GM12873 (cell line): ENCODE measurements around the gene IQUB.

Experiments
- TF ChIP-seq, protein P1 (sequence below): IDR thresholded peaks from 2 replicates; pipeline ENCODE4 v1.5.1; 2012; ENCODE audit warnings: low read depth, mild to moderate bottlenecking, moderate library complexity, low read length, control low read depth; ENCODE audit not compliant: insufficient read depth; ENCODE audit errors: missing control alignments

IQUB gene

DNA sequence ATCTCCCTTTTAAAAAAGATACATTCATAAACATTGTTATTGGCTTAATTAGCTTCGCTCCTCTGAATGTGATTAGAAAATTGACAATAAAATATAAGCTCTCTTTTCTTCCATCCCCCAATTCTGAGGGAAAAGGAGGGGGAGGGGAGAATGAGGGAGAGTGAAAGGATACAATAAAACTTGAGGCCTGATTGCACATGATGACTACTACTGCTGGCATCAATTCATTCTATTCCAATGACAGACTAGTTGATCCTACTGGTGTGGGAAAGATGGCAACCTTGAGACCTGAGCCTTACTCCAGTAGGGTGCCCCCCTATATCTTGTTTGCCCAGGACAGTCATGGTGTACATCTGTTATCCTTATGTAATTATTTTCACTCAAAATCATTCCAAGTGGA is 4.5 kb upstream of the IQUB start:
- TF ChIP-seq, protein P1, sequence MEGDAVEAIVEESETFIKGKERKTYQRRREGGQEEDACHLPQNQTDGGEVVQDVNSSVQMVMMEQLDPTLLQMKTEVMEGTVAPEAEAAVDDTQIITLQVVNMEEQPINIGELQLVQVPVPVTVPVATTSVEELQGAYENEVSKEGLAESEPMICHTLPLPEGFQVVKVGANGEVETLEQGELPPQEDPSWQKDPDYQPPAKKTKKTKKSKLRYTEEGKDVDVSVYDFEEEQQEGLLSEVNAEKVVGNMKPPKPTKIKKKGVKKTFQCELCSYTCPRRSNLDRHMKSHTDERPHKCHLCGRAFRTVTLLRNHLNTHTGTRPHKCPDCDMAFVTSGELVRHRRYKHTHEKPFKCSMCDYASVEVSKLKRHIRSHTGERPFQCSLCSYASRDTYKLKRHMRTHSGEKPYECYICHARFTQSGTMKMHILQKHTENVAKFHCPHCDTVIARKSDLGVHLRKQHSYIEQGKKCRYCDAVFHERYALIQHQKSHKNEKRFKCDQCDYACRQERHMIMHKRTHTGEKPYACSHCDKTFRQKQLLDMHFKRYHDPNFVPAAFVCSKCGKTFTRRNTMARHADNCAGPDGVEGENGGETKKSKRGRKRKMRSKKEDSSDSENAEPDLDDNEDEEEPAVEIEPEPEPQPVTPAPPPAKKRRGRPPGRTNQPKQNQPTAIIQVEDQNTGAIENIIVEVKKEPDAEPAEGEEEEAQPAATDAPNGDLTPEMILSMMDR: no peak

DNA sequence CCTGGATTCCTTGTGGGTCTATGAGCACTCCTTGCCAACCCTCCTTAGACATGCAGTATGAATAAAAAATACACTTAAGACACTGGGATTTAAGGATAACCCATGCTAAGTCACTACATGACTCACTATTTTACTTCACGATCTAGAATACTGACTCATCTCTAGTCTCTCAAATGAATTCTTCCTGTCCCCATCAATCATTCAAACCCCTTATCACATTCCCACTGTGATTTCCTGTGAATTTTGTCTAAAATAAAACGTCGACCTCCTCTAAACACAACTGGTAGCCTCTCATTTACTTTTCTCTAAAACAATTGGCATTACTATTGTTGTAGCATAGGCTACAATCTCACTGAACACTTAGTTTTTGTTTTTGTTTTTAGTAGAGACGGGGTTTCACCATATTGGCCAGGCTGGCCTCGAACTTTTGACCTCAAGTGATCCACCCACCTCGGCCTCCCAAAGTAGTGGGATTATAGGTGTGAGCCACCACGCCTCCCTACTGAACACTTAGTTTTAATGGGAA is 3.9 kb upstream of the IQUB start:
- TF ChIP-seq, protein P1: no peak

DNA sequence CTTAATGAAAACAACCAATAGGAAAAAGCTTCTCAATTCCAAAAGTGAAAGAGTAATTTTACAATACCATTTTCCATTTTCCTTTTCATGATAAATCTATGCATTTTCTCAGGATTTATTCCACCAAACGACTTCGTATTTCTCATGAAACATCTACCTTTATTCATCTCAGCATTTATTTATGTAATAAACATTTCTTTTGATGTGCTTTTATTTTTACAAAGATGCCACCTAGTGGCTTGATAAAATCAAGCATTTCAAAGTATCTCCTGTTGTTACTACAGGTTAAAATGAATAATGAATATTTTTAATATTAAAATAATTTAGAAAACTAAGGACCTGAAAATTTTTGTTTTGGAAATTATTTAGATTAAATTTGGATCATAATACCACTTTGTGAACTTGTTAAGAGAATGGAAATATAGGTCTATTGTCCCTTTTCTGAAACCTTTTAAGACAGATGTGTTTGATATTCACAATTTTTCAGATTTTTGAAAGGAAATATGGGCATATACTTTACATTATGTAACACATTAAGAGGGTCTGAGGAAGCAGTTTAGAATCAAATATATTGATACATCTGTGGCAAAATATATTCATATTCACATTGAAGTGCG is 2.7 kb upstream of the IQUB start:
- TF ChIP-seq, protein P1: peak; percentile 26

DNA sequence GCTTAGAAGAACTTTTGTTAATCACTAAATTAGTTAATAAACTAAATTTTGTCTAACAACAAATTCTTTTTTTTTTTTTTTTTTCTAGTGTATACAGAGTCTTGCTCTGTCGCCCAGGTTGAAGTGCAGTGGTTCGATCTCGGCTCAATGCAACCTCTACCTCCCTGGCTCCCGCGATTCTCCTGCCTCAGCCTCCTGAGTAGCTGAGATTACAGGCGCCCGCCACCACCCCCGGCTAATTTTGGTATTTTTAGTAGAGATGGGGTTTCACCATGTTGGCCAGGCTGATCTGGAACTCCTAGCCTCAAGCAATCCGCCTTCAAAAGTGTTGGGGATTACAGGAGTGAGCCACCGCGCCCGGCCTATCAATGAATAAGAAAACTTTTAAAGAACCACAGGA is 1.1 kb upstream of the IQUB start:
- TF ChIP-seq, protein P1: no peak

DNA sequence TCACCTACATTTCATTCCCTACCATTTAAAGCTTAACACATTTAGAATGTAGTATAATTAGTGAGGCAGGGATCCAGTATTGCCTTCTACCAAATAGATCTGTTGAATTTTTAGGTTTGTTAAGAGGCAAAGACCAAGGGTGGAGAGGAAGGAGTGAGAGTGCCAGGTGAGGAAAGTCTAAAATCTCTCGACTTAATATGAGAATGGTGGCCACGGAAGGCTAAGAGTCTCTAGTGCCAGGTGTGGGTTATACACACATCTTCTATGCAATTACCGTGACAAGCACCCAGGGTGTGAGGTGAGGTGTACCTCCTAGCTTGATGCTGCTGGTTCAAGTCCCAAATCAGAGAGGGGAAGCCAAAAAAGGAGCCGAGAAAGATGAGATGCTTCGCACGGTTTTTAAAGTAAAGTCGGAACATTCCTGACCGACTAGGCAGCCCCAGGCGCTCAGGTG is 439 bp downstream of the IQUB start:
- TF ChIP-seq, protein P1: no peak

DNA sequence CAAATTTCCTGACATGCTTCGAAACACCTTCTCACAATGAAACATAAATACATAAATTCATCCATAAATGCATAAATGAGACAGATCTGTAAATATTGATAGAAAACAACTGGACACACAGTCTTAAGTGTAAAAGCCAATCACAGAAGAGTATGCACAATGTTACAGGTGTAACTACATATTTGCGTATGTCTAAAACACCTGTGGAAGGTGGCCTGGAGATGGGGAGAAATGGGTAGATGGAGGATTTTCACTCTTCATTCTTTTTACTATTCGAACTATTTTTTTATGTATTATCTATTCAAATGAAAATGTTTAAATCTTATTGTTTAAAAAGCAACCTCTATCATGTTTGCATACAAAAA is 860 bp downstream of the IQUB start:
- TF ChIP-seq, protein P1: no peak

DNA sequence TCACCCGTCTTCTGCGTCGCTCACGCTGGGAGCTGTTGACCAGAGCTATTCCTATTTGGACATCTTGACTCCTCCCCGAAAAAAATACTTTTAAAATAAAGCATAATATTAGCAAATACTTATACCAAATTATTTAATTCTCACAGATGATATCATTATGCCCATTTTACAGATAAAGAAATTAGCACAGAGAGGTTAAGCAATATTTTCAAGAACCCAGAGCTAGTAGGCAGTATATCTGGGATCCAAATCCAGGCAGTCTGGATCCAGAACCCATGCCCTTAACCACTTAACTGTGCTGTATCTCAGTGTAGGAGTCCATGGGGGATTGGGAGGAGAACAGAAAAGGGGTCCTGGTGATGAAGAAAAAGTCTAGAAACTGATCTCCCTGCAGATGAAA is 6.1 kb downstream of the IQUB start:
- TF ChIP-seq, protein P1: no peak
